Lower leg skin (tissue), 3 donors: Measurements from ENCODE around the gene GALNT1.

Source experiments
- CTCF ChIP-seq, 3 donors: fragments of 450-650 bp; IDR thresholded peaks; one replicate each; pipeline ENCODE4 v1.5.1; 2016; ENCODE audit warnings: antibody characterized with exemption in 3 of 3, mild to moderate bottlenecking in 3 of 3, moderate library complexity in 2 of 3
- POLR2A ChIP-seq, 2 donors: fragments of 450-650 bp; IDR thresholded peaks; one replicate each; pipeline ENCODE4 v1.6.1; 2016 to 2017; ENCODE audit warnings: antibody characterized with exemption in 2 of 2, mild to moderate bottlenecking in 1 of 2, moderate library complexity in 1 of 2

- no peak for TF ChIP-seq CTCF (IDR thresholded peaks at IDR 0.05)
- TF ChIP-seq POLR2A (IDR thresholded peaks at IDR 0.05), result no peak
Measured at GRCh38 chr18:35753306-35753910, 171.9 kb downstream of the GALNT1 start.
